Panc1 (cell line): ENCODE data around the gene SLC30A5.

ENCODE experiments used
- CTCF ChIP-seq: fragments of 450-650 bp; IDR thresholded peaks from 2 replicates; pipeline ENCODE4 v1.5.1; 2017; ENCODE audit warnings: mild to moderate bottlenecking
- POLR2AphosphoS5 ChIP-seq: IDR thresholded peaks from 2 replicates; pipeline ENCODE4 v1.6.1; 2012; ENCODE audit warnings: mild to moderate bottlenecking, low read depth, low read length, moderate library complexity
- TCF7L2 ChIP-seq: IDR thresholded peaks from 2 replicates; pipeline ENCODE4 v1.6.1; 2011; ENCODE audit warnings: mild to moderate bottlenecking, low read depth, low read length, inconsistent platforms
- TF ChIP-seq, protein P1 (sequence below), 2 experiments: IDR thresholded peaks; 2 replicates each; pipeline ENCODE4 v1.6.1; 2011 to 2012; ENCODE audit warnings: low read depth in 2 of 2, control low read depth in 1 of 2, low read length in 1 of 2, mild to moderate bottlenecking in 1 of 2, moderate library complexity in 1 of 2; ENCODE audit not compliant: insufficient read depth in 1 of 2

DNA sequence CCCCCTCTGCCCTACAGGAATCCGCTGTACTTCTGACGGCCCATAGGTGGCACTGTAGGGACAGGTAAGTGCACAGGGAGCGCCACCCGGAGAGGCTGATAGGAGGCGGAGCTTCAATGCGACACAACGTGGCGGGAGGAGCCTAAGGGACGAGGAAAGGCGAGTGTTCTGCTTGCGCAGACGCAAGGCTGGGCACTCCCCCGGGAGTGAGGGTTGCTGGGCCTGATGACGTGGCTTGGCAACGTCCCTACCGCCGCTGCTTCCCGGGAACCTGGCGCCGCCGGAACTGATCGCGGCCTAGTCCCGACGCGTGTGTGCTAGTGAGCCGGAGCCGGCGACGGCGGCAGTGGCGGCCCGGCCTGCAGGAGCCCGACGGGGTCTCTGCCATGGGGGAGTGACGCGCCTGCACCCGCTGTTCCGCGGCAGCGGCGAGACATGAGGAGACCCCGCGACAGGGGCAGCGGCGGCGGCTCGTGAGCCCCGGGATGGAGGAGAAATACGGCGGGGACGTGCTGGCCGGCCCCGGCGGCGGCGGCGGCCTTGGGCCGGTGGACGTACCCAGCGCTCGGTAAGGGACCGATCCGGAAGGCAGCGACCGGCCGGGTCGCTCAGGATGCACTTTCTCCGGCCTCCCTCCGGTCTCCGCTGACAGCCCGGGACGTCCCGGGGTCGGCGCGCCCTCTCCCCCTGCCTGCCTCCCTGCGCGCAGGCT lies at the start of gene SLC30A5:
- TF ChIP-seq, protein P1, sequence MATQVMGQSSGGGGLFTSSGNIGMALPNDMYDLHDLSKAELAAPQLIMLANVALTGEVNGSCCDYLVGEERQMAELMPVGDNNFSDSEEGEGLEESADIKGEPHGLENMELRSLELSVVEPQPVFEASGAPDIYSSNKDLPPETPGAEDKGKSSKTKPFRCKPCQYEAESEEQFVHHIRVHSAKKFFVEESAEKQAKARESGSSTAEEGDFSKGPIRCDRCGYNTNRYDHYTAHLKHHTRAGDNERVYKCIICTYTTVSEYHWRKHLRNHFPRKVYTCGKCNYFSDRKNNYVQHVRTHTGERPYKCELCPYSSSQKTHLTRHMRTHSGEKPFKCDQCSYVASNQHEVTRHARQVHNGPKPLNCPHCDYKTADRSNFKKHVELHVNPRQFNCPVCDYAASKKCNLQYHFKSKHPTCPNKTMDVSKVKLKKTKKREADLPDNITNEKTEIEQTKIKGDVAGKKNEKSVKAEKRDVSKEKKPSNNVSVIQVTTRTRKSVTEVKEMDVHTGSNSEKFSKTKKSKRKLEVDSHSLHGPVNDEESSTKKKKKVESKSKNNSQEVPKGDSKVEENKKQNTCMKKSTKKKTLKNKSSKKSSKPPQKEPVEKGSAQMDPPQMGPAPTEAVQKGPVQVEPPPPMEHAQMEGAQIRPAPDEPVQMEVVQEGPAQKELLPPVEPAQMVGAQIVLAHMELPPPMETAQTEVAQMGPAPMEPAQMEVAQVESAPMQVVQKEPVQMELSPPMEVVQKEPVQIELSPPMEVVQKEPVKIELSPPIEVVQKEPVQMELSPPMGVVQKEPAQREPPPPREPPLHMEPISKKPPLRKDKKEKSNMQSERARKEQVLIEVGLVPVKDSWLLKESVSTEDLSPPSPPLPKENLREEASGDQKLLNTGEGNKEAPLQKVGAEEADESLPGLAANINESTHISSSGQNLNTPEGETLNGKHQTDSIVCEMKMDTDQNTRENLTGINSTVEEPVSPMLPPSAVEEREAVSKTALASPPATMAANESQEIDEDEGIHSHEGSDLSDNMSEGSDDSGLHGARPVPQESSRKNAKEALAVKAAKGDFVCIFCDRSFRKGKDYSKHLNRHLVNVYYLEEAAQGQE (IDR thresholded peaks at IDR 0.05; ENCODE audit: insufficient read depth in 1 of 2, low read depth in 2 of 2, low read length in 1 of 2) = peak in 1 of 2 experiments; percentile 71; a peak in 1 of 4 replicates
- TF ChIP-seq CTCF (peak; percentile 95), POLR2AphosphoS5 (peak; percentile 86), TCF7L2 (no peak)
